RWPE2 (cell line): ENCODE results near the gene BABAM2.
A peak's percentile ranks its signal among the peaks of the same experiment; 100 is the strongest.

ENCODE experiments used
- ATAC-seq: fragments of 200-7000 bp; cut with Tn5 transposase; 3 replicates; pipeline ENCODE4 v1.9.1; 2021; ENCODE audit warnings: low read depth
- DNase-seq: peaks from one replicate; pipeline ENCODE4 v3.0.0-alpha.2; 2020; ENCODE audit warnings: low spot score
- H3K27ac ChIP-seq: fragments of 450-650 bp; 2 replicates; pipeline ENCODE4 v1.5.1; 2017; ENCODE audit warnings: mild to moderate bottlenecking; ENCODE audit not compliant: poor library complexity, severe bottlenecking
- H3K27me3 ChIP-seq: fragments of 250-450 bp; sonication (Bioruptor Pico); 2 replicates; pipeline ENCODE4 v1.5.1; 2021; ENCODE audit warnings: mild to moderate bottlenecking, moderate library complexity; ENCODE audit not compliant: insufficient read depth, poor library complexity, severe bottlenecking
- H3K36me3 ChIP-seq: fragments of 250-450 bp; sonication (Bioruptor Pico); 2 replicates; pipeline ENCODE4 v1.5.1; 2020; ENCODE audit warnings: low read depth, mild to moderate bottlenecking, moderate library complexity
- H3K4me1 ChIP-seq: fragments of 250-450 bp; sonication (Bioruptor Pico); 2 replicates; pipeline ENCODE4 v1.5.1; 2021; ENCODE audit warnings: mild to moderate bottlenecking, moderate library complexity; ENCODE audit not compliant: insufficient read depth, poor library complexity, severe bottlenecking
- H3K4me3 ChIP-seq: fragments of 250-450 bp; sonication (Bioruptor Pico); 2 replicates; pipeline ENCODE4 v1.5.1; 2021; ENCODE audit warnings: mild to moderate bottlenecking, moderate library complexity; ENCODE audit not compliant: severe bottlenecking
- H3K9me3 ChIP-seq: fragments of 250-450 bp; sonication (Bioruptor Pico); 2 replicates; pipeline ENCODE4 v1.5.1; 2021; ENCODE audit warnings: mild to moderate bottlenecking, moderate library complexity; ENCODE audit not compliant: severe bottlenecking
- TF ChIP-seq, protein P1 (sequence below): fragments of 450-650 bp; IDR thresholded peaks from one replicate; pipeline ENCODE4 v1.5.1; 2017; ENCODE audit warnings: mild to moderate bottlenecking, moderate library complexity; ENCODE audit not compliant: poor library complexity, severe bottlenecking

The BABAM2 gene

DNA sequence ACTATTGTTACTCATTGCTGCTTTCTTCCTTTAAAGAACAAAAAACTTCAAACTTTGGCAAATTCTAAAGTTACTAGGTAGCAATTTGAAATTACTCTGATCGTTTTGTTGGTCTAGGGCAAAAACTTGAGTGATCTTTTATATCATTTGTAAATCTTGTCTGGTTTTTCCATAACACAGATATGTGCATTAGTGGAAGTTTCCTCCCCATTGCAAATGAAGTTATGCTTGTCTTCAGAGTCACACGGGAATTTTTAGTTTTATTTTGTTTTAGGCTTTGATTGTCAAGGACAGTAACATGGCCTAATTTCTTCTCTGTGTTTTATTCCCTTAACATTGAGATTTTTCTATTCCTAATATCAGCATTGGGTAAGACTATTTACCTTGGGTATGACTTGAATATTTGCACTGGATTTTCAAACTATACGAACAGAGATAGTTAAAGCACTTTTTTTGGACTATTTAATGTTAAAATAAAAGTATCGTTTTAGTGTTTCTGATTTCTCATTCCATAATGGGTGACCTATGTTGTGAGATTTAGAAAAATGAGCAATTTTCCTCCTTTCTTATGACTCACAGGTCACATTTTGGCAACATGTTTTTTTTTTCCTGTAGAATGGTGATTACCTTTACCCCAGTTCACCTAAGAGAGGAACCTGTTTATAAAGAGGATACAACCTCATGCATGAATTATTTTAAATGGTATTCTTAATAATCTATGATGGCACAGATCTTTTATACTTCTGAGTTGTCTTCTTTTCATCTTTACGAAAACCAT is 65.0 kb downstream of the BABAM2 start:
- H3K27ac ChIP-seq = peak overlapping the region; percentile 99
- peaks cover 5% of the 10 kb centered on the region for H3K9me3 ChIP-seq
- H3K27me3 ChIP-seq = no peaks in the 10 kb centered on the region
- no peak overlapping the region for H3K4me3 ChIP-seq
- DNase-seq (no peak), ATAC-seq (no peak)
- H3K4me1 ChIP-seq = peaks cover 66% of the 10 kb centered on the region
- TF ChIP-seq, protein P1, sequence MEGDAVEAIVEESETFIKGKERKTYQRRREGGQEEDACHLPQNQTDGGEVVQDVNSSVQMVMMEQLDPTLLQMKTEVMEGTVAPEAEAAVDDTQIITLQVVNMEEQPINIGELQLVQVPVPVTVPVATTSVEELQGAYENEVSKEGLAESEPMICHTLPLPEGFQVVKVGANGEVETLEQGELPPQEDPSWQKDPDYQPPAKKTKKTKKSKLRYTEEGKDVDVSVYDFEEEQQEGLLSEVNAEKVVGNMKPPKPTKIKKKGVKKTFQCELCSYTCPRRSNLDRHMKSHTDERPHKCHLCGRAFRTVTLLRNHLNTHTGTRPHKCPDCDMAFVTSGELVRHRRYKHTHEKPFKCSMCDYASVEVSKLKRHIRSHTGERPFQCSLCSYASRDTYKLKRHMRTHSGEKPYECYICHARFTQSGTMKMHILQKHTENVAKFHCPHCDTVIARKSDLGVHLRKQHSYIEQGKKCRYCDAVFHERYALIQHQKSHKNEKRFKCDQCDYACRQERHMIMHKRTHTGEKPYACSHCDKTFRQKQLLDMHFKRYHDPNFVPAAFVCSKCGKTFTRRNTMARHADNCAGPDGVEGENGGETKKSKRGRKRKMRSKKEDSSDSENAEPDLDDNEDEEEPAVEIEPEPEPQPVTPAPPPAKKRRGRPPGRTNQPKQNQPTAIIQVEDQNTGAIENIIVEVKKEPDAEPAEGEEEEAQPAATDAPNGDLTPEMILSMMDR = no peak
- no peaks in the 10 kb centered on the region for H3K36me3 ChIP-seq

DNA sequence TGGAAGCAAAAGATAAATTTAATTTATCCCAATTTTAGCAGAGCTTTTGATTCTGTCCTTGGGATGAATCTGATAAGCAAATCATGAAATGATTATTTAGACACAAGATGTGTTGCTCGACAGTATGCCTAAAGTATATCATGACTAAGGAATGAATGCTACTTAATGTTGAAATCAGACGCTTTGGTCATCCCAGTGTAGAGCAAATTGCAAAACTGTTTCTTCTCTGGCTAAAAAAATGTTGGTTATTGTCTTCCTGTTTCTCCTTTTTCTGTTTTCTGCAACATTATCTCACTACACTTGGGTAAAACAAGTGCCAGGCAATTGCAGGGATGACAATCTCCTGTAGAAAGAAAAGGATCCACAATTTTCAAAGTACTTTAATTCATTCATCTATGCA is 66.4 kb downstream of the BABAM2 start:
- Histone ChIP-seq H3K4me3 (no peak overlapping the region), H3K9me3 (peaks cover 3% of the 10 kb centered on the region), H3K27me3 (no peaks in the 10 kb centered on the region), H3K27ac (peak overlapping the region; percentile 99), H3K4me1 (peaks cover 70% of the 10 kb centered on the region), H3K36me3 (no peaks in the 10 kb centered on the region)
- ATAC-seq (peak; percentile 21; the same call in 2 of the 3 replicates), DNase-seq (no peak)
- TF ChIP-seq, protein P1 = no peak

DNA sequence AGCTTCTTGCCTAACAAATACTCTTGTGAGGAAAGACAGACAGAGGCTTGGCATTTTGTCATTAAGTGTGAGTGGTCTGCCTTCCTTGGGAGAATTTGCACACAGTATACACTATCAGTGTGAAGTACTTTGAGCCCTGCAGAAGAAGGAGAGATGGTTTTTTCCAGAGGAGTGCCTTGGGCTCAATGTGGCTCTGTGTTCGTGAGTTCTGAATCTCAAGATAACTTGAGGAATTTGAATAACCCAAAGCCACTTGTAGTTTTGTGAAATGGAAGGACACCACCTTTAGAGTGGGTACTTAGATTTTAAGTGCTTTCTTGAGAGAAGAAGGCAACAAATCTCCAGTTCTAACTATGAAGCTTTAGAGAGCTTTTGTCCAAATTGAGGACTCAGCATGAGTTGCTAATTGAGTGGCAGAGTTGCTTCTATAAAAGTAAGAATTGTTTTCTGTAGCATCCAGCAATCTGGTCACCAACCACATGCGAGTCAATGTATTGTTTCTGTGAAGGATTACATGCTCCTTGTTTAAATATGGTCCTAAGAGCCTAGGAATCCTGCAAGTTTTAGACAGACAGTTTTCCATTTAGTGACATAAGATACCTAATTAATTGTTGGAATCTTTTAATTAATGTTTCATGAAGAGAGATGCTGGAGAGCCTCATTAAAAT is 68.3 kb downstream of the BABAM2 start:
- TF ChIP-seq, protein P1 = no peak
- Histone ChIP-seq H3K36me3 (no peaks in the 10 kb centered on the region), H3K4me3 (no peak overlapping the region), H3K4me1 (peaks cover 73% of the 10 kb centered on the region), H3K9me3 (no peaks in the 10 kb centered on the region), H3K27me3 (no peaks in the 10 kb centered on the region), H3K27ac (peak overlapping the region; percentile 87)
- ATAC-seq = no peak
- DNase-seq = no peak

DNA sequence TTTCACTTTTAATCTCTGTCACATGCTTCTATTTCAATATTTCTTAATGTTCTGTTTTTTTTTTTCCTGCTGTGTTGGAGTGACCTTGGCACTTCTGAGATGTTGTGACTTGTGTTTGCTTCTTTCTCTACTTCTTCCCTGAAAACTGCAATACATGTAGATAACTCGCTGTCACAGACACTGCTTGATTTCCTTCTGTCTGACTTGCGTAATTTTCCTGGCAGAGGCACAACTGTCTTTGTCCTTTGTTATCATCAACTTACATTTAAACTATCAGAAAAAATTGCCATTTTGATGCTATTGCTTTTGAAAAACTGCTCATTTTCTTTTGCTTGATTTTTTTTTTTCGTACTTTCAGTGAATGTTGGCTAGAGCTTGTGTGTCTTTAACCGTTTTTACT is 69.0 kb downstream of the BABAM2 start:
- Histone ChIP-seq H3K27me3 (no peaks in the 10 kb centered on the region), H3K4me3 (no peak overlapping the region), H3K4me1 (peaks cover 67% of the 10 kb centered on the region), H3K27ac (peak overlapping the region; percentile 87), H3K36me3 (no peaks in the 10 kb centered on the region), H3K9me3 (no peaks in the 10 kb centered on the region)
- DNase-seq (no peak), ATAC-seq (no peak)
- TF ChIP-seq, protein P1 = no peak
